ENCODE data around the gene MYT1. TPM values are rescaled to one million over a fixed set of nuclear protein-coding genes. Genes with fewer than 3 reads are reported as not detected.
"Not testable (repeated sequence)": the region's sequence is repeated elsewhere in the genome, so short reads cannot be mapped to it uniquely, and the experiment has no call there.

MYT1 gene
- total RNA-seq, 1 donor from 2014 or later: 0.20 TPM

DNA sequence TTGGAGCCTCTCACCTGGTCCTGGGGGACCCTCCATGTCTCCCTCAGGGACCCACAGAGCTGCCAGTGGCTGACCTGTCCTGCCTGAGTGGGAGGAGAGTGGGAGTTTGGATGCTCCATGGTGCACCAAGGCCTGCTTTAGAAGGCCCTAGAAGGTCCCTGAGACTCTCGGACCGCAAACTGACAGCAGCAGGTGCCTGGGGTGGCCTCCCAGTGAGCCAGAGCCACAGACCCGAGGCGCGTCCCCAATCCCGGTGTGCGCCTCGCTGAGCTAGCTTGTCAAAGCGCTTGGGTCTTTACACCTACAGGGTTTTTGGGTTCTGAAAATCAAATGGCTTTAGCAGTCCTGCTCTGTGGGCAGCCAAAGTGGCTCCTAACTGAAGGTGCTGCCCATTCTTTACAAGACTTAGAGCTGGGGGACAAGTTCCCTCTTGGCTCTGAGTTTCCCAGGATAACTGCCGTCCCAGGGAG is 4.9 kb downstream of the MYT1 start:
- DNase-seq: no peak

DNA sequence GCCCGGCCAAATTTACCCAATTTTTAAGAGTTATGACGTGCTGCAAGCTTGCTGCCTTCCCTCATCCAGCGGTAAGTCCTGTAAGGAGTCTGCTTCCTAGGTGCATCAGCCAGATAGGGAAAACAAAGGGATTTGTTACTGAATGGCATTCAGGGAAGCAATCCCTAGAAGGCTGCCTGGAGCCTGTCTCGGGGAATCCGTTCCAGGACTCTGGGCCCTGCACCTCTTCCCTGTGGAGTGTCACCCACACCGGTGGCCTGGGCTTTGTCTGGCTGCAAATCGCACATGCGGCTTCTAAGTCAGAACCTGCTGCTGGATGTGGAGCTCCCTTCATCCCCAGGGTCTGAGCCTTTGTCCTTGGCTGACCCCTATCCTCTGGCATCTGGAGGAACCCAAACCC is 7.0 kb downstream of the MYT1 start:
- DNase-seq: no peak

DNA sequence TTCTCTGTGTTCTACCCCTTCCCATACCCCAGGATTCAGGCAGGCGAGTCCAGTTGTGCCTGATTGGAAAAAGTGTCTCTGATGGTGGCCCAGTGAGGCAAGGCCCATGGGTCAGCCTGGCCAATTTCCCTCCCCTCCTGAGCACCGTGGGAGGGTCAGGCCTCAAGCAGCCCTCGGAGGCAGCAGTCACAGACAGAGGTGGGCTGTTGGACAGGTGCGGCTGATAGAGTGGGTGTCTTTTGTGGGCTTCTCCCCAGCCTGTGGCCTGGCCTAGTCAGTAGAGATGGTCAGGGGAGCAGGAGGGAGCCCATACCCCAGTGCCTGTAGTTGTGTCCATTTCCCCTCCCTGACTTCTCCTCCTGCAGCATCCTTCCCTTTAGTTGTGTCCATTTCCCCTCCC is 8.9 kb downstream of the MYT1 start:
- no peak for DNase-seq

DNA sequence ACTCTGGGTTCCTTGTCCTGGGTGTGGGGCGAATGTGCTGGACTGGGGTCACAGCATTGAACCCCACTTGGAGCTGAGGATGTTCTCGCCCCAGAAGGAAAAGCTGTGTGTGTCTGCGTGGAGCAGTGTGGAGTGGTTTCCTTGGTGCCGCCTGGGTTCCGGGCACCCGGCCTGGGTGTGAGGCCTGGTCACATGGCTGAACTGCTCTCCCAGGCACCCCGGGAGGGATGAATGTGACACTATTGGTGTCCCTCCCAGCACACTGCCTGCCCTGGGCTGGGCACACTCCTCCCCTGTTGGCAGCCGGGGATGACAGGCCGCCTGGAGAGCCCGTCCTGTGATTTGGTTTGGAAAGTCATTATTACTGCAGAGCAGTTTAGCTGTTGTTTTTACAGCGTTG is 12.3 kb downstream of the MYT1 start:
- DNase-seq: no peak

DNA sequence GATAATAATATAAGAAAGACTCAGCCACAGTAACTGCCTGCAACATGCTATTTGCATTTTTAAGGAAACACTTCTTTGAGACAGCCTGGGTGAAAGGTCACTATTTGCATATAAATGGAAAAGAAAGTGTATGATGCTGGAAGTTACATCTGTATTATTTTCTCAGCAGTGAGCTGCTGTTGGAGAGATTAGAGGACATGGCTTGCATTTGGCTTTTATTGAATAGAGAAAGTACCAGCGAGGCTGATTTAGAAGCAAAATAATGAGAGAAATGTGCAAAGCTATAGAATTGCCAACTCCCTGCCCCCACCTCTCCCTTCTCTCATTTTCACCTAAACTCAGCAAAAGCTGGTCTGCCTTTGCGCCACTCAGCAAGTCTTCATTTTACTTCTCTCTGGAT is 12.7 kb downstream of the MYT1 start:
- DNase-seq: no peak

DNA sequence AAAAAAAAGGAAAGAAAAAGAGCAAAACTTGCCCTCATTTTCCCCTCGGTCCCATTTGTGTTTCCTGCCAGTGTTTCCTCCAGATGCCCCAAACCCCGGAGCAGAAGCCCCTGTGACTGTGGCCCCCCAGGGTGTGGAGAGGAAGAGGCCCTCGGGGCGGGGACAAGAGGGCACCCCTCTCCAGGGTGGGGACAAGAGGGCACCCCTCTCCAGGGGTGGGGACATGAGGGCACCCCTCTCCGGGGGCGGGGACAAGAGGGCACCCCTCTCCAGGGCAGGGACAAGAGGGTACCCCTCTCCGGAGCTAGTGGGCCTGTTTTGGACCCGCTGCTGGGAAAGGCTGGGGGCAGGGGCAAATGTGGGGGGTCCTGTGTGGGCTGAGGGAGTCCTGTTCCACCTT is 13.1 kb downstream of the MYT1 start:
- DNase-seq: no peak

DNA sequence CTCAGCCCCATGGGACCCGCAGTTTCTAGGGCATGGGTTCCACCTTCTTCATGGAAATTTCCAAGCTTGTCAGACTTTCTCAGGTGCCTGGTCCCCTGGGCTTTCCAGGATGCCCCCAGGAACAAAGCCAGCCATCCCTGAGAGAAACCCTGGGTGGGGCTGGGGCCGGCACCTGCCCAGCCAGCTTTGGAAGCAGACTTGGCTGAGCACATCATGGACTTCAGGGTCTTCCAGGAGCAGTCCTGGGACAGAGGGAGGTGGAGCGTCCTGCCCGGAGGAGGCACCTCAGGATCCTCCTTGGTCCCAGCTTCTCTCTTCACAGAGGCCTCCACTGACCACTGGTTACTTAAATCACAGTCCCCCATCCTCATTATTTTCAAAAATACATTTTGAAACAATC is 13.5 kb downstream of the MYT1 start:
- no peak for DNase-seq

DNA sequence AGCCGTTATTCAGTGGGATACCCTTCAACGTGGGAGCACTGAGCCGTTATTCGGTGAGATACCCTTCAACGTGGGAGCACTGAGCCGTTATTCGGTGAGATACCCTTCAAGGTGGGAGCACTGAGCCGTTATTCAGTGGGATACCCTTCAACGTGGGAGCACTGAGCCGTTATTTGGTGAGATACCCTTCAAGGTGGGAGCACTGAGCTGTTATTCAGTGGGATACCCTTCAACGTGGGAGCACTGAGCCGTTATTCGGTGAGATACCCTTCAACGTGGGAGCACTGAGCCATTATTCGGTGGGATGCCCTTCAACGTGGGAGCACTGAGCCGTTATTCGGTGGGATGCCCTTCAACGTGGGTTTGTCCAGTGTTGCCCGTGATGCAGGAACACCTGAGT is 14.7 kb downstream of the MYT1 start:
- DNase-seq: not testable (repeated sequence)

DNA sequence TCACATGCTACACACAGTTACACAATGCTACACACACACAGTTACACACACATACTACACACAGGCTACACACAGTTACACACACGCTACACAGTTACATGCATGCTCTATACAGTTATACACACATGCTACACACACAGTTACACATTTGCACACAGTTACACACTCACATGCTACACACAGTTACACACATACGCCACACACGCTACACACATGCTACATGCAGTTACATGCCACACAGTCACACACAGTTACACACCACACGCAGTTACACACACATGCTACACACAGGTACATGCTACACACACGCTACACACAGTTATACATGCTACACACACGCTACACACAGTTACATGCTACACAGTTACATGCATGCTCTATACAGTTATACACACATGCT is 15.6 kb downstream of the MYT1 start:
- DNase-seq: no peak

DNA sequence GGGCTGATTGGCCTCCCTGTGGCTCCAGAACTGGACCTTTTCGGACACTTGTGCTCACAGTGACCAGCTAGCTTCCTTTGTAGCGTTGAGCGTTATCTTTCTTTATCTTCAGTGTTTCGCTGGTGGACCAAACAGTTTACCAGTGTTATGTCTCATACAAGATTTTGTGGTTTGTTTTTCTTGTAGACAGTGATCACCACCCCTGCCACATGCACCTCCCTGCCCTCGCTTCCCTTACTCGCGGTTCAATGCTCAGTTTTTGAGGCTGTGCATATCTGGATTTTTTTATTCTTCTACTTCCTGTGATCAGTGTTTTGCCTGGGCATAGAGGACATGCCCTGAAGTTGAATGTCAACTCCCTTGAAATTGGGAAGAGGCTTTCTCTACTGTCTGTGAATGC is 16.4 kb downstream of the MYT1 start:
- DNase-seq: no peak

DNA sequence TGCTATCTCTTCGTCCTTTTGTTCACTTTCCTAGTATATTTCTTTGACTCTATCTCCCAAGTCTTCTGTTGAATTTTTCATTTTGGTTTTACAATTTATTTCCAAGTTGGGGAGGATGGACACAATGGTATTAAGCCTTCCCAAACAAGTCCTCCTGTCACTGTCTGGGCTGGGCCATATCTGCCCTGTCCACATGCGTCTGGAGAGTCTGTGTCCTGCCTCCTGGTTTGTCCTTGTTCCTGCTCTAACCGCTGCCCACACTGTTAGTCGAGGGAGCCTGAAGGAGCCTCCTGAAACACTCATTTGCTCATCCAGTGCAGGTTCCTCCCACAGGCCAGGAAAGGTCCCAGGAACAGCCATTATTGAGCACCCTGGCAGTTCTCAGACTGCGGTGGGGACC is 17.1 kb downstream of the MYT1 start:
- DNase-seq: no peak

DNA sequence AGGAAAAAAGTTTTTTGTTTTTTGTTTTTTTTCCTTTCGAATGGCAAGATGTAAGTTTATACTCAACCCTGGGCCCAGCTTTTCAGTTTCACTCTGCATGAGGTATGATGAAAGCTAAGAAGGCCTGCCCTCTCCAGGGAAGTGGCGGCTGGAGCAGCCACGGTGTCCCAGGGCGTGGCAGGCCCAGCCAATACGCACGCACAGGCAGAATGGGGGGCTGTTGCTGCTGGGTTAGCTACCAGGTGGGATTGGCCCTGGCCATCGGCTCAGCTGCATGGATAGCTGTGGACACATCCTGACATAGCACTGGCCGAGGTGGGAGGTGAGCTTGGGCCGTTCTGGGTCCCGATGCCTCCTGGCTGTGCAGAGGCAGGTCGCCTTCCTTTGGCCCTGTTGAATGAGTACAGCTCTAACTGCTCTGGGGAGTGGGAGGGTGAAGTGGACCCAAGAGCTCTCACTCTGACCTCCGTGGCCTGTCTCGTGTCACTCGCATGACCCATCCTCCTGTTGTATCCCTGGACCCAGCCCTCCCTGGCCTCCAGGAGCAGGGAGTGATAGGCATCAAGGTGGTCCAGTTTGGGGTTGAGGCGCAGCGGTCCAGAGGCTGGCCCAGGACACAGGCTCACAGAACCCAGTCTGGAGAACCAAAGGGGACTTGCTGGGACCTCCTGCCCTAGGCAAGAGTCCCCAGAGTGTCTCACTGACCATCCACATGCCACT is 18.1 kb downstream of the MYT1 start:
- DNase-seq: no peak

DNA sequence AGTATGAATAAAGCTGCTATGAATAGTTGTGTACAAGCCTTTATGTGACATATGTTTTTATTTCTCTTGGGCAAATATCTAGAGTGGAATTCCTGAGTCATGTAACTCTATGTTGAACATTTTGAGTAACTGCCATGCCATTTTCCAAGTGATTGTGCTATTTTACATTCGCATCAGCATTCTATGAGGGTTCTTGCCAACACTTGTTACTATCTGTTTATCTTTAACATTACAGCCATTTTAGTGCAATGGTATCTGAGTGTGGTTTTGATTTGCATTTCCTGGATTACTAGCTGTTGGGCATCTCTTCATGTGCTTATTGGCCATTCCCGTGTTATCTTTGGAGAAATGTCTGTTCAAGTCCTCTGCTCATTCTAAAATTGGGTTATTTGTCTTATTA is 19.1 kb downstream of the MYT1 start:
- no peak for DNase-seq

DNA sequence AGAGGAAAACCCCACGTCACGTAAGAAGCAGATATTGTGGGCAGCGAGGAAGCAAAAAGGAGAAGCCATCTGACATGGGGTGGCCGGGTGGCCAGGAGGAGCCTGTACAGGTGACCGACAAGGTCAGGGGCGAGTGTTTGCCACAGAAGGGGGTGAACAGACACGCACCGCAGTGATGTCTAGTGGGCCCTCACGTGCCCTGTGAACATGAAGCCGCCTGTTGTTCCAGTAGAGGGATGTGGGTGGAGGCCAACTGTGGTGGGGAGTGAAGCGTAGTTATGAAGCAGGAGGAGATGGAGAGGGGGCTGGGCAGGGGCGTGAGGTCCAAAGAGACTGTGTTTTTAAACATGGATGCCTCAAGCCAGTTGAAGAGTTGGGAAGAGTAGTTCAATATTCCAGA is 20.5 kb downstream of the MYT1 start:
- no peak for DNase-seq

DNA sequence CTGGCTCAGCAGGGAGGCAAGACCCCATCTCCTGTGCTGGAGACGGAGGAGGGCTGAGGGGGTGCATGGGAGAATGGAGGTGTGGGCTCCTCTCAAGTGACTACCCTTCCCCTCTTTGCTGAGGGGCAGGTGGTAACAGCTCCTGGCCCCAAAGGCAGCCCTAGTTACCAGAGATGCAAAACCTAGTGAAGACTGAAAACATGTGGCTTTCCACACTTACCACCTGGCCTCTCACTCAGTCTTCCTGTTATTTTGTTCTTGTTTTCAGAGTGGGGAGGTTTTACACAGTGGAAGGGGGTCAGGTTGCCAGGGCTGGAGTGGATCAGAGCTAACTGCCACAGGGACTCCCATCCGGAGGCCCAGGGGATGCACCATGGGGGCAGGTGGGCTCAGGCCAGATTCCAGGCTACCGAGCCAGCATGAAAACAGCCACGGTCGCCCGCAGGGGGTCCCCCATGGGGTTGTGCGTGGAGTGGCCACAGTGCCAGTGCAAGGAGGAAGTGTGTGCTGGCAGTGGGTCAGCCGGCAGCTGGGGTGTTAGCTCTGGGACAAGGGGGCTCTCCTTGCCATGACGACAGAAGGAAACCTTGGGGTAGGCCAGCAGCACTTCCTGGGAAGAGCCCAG is 21.1 kb downstream of the MYT1 start:
- DNase-seq: no peak

DNA sequence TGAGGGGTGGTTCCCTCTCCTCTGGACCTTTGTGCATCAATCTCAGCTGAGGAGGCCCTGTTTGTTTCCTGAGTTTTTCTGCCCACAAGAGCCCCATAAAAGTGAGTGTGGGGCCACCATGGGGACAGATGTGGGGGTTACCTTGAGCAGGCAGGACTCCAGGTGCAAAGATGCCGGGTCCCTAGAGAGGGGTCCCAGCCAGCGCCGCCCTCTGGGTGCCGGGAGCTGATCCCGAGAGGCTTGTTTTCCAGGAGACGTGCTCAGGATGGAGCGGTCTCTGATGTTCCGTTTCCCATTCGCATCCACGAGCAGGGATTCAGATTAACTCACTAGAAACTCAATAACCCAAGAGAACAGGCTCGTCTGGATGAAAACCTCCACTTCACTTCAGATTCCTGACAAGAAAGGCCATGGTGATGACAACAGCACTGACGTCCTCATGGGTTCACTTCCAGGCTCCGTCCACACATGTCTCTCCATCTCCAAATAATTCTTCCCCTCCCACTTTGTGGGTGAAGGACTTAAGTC is 21.9 kb downstream of the MYT1 start:
- no peak for DNase-seq

DNA sequence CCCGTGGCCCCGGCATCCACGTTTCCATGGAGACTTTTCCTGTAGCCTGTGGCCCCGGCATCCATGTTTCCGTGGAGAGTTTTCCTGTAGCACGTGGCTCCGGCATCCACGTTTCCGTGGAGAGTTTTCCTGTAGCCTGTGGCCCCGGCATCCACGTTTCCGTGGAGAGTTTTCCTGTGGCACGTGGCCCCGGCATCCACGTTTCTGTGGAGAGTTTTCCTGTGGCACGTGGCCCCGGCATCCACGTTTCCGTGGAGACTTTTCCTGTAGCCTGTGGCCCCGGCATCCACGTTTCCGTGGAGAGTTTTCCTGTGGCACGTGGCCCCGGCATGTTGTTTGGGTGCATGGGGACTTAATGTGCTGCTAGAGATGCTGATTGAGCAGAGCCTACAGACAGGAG is 23.0 kb downstream of the MYT1 start:
- DNase-seq: not testable (repeated sequence)

DNA sequence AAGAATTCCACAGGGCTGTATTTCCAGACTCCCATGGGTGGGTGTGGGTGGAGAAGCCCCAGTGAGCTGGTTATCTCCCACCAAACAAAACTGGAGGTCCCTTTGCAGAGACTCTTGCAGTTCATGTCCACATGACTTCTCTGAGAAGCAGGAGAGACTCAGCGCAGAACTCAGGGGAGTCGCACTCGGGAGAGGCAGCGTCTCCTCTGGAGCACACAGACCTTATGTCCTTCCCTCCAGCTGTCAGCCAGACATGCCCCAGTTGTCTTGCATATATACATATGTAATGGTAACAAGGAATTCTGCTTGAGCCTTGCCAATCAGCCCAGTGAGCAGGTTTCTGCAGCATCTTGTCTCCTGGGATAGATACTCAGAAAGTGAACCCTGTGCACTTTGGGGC is 23.8 kb downstream of the MYT1 start:
- no peak for DNase-seq

DNA sequence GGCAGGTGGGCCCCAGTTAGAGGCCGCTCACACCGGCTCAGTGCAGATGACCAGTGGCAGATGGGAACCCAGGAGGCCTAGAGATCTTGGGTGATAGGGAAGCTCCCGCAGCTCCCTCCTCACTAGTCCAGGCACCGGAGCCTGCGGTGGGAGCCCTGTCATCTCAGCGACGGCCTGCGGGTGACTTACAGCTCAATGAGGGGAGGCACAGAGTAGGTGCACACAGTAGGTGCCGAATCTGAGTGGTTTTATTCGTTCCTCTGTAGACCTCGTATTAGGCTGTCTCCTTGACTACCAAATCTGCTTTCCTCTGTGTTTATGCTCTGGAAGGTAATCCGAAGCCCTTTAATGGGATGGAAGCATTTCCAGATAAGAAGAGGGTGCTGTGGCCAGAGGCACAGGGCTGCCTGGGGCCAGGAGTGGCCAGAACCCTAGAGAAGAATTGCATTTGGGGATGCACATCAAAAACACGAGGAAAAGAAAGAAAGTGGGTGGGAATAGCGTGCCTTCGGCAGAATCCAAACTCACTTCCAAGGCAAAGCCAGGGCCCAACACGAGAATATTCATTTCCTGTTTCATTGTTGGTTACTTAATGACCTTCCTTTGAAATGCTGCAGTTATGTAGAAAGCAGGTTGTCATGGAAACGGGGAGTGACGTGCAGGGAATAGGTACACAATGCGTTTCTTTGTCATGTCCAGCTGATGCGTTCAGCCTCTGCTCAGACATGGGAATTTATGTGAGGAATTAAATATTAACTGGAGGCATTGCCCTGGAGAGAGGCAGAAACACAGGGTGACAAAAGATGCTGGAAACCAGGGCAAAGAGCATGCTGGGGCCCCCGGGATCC is 24.7 kb downstream of the MYT1 start:
- peak; percentile 40 for DNase-seq

DNA sequence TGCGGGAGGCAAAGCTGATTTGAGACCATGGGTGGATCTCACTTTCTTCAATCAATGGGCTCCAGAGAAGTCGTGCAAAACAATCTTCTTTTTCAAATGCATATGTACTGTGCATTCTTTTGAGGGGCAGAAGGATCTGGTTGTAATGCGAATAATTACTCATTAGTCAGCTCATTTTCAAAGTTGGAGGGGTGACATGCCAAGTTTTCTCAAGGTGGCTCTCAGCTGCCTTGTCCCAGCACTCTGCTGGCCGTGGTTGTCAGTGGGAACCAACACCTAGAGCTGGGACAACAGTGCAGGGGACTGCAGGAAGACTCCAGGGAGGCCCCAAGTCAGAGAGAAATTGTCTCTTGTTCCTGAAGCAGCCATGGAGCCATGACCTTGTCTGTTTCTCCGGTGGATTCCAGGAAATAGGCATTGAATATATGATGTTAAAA is 25.3 kb downstream of the MYT1 start:
- DNase-seq: no peak

DNA sequence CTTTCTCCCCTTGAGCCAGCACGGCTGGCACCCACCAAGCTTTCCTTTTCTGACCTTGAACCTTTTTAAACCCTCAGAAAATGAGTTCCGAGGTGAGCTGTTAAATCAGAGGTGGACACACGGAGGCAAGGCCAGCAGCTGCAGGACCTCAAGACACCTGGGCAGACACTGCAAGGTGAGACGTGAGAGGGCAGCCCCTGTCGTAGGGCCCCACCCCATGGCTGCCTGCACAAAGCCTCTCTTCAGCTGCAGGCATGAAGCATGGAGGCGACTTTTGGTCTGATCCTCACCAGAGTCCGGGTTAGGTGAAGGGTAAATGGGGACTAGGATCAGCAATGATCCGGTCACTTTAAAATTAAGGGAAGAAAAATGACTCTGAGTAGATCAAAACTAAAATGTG is 25.7 kb downstream of the MYT1 start:
- no peak for DNase-seq

DNA sequence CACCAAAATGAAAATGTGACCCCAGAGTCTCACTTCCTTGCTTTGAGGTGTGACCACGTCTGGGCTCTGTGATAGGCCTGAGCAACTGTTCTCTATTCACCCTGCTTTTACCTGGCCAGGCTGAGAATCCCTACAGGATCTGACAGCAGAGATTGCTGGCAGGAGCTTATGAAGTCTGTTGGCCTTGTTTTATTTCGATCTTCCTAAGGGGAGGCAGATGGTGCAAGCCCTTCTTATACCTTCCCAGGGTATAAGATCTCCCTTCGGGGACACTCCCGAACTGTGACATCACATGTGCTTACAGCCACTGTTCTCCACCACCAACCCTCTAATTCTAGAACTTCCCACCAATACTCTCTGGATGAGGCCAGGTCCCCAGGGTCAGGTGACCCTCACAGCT is 26.8 kb downstream of the MYT1 start:
- no peak for DNase-seq

DNA sequence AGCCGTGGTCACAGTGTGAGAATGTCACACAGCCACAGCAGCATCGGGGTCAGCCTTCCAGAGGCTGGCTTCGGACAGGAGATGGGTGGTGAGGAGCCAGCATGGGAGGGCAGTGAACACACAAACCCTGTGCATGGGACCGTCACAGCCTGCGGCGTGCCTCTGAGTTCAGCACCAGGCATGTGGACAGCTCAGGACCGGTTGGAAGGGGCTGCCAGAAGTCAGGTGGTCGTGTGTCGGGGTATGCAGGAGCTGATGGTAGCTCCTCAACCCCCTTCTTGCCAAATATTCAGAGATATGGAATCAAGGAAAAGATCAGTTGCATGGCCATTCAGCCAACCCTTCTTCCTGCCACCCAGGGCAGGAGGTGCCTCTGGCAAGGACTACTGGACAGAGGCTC is 28.2 kb downstream of the MYT1 start:
- no peak for DNase-seq

Data from skin of body (tissue), 2 donors.